ENCODE results near the gene WRAP53.
"Not testable (repeated sequence)": the region's sequence is repeated elsewhere in the genome, so short reads cannot be mapped to it uniquely, and the experiment has no call there.

WRAP53 gene

GRCh38 chr17:7687908-7688807 lies at the start of gene WRAP53:
Gene WRAP53, plus strand, starts transcription at chr17:7688477. Its CDS starts 172 bp downstream, at chr17:7688649.
- DNase-seq (ENCODE audit: low read depth in 2 of 2) = peak; percentile 92 to 94

DNA sequence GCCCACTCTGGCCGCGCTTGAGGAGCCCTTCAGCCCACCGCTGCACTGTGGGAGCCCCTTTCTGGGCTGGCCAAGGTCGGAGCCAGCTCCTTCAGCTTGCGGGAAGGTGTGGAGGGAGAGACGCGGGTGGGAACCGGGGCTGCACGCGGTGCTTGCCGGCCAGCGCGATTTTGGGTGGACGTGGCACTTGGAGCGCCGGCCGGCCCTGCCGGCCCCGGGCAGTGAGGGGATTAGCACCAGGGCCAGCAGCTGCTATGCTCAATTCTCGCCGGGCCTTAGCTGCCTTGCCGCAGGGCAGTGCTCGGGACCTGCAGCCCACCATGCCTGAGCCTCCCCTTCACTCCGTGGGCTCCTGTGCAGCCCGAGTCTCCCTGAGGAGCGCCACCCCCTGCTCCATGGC lies 47.5 kb upstream of the WRAP53 start:
- DNase-seq (ENCODE audit: low read depth in 2 of 2) = no peak

DNA sequence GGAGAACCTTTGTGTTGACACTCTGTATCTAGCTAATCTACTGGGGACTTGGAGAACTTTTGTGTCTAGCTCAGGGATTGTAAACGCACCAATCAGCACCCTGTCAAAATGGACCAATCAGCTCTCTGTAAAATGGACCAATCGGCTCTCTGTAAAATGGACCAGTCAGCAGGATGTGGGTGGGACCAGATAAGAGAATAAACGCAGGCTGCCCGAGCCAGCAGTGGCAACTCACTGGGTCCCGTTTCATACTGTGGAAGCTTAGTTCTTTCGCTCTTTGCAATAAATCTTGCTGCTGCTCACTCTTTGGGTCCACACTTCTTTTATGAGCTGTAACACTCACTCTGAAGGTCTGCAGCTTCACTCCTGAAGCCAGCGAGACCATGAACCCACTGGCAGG lies 46.6 kb upstream of the WRAP53 start:
- not testable (repeated sequence) for DNase-seq (ENCODE audit: low read depth in 2 of 2)

GRCh38 chr17:7644775-7645174 lies 43.5 kb upstream of the WRAP53 start:
- DNase-seq (ENCODE audit: low read depth in 2 of 2) = no peak

- no peak for DNase-seq (ENCODE audit: low read depth in 2 of 2)
These were observed 41.8 kb upstream of the WRAP53 start for GRCh38 chr17:7646457-7646856.

DNA sequence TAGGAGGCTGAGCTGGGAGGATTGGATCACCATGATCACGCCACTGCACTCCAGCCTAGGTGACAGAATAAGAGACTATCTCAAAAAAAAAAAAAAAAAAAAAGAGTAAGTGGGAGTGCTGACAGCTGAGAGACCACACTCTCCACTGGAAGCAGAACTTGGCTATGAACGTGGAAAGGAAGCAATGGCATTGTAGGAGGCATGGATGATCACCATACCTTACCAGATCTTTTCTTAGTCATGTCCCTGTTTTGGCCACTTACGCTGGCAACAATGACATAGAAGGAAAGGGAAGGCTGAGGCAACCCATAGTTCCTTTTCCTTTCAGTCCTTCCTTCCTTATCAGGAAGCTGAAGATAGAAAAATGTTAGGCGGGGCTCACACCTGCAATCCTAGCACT lies 41.3 kb upstream of the WRAP53 start:
- no peak for DNase-seq (ENCODE audit: low read depth in 2 of 2)

GRCh38 chr17:7650509-7651096 lies 37.7 kb upstream of the WRAP53 start, which contains the start of gene ATP1B2:
Gene ATP1B2, plus strand, starts transcription at chr17:7650926. Its CDS starts 593 bp downstream, at chr17:7651519.
- DNase-seq (ENCODE audit: low read depth in 2 of 2) = peak; percentile 50

DNA sequence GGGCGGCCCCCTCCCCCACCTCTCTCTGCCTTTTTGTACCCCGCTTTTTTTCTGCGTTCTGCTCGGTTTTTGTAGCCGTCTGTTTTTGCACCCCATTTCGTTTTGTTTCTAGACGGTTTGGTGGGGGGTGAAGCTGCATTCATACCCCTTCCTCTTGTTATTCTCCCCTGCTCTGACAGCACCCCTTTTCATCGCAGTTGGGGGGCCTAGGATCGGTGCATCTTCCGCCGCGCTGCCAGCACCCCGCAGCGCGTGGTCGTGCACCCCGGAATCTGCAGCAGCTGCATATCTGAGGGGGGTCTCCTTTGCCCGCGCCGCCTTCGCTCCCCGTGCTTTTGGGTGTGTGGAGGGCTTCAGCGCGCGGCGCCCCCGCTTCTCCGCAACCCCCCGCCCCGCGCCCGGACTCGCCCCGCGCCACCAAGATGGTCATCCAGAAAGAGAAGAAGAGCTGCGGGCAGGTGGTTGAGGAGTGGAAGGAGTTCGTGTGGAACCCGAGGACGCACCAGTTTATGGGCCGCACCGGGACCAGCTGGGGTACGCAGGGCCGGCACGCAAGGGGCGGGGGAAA lies 37.1 kb upstream of the WRAP53 start:
- no peak for DNase-seq (ENCODE audit: low read depth in 2 of 2)

DNA sequence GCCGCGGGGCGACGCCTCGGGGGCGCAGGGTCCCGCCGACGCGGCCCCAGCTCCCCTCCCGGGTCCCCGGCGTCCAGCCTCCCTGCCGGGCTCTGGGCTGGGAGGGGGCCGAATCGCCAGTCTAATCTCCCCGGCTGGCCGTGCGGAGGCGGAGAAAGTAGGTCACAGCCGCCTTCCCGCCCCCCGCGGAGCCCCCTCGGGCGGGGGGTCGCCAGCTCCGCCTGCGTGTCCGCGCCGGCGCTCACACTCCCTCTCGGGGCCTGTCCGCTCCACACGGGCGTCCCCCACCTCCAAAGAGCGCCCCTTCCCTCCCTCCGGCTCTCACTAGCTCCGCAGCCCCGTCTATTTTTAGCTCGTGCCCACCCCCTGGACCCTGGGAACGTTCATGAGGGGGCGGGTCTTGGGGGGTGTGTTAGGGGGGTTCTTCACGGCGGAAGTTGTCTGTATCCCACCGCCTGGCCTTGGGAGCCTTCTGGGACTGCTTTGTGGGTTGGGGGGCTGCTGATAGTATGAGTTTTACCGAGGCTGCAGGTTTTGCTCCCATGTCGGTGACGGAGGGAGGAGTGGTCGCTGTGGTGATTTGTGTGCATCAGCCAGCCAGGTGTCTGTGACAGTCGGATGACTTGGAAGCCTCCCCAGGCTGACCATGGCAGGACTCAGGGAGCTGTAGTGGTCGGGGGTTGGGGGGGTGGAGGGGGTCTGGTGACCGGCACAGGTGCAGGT lies 36.5 kb upstream of the WRAP53 start:
- DNase-seq (ENCODE audit: low read depth in 2 of 2) = no peak

- no peak for DNase-seq (ENCODE audit: low read depth in 2 of 2)
These were observed 35.6 kb upstream of the WRAP53 start for GRCh38 chr17:7652388-7653356.

GRCh38 chr17:7654832-7655540 lies 33.3 kb upstream of the WRAP53 start:
- DNase-seq (ENCODE audit: low read depth in 2 of 2) = no peak

GRCh38 chr17:7655541-7655840 lies 32.8 kb upstream of the WRAP53 start:
- no peak for DNase-seq (ENCODE audit: low read depth in 2 of 2)

DNA sequence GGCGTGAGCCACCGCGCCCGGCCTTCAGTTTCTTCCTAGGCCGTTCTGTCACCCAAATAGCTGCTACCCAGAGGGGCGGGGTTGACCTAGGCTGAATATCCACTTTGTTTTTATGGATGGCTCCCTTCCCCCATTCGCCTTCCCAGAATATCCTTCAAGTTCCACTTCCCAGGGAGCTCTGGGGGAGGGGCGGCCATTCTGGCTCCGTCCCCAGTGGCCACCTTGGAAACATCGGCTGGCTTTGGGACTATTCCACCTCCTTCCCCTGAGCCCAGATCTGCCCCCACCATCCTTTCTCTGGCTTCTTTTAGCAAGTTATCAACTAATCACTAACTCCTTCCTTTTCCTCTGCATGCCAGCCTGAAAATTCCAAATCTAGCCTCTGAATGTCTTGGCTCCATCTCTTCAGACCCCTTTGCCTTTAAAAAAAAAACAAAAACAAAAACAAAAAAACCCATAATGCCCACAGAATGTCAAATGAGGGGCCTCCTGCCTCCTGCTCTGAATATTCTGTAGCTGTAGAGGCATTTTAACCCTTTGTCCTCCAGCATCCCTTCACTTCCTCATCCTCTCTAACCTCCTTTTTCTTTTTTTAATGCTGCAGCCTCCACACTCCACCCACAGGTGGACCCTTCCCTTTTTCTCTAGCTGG lies 31.2 kb upstream of the WRAP53 start:
- no peak for DNase-seq (ENCODE audit: low read depth in 2 of 2)

- DNase-seq (ENCODE audit: low read depth in 2 of 2) = no peak
These were observed 20.4 kb upstream of the WRAP53 start for GRCh38 chr17:7667656-7668406.

DNA sequence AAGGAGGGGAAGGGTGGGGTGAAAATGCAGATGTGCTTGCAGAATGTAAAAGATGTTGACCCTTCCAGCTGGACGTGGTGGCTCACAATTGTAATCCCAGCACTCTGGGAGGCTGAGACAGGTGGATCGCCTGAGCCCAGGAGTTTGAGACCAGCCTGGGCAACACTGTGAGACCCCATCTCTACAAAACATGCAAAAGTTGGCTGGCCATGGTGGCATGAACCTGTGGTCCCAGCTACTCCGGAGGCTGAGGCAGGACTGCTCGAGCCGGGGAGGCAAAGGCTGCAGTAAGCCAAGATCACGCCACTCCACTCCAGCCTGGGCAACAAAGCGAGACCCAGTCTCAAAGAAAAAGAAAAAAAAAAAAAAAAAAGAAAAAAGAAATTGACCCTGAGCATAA lies 19.8 kb upstream of the WRAP53 start:
- no peak for DNase-seq (ENCODE audit: low read depth in 2 of 2)

DNA sequence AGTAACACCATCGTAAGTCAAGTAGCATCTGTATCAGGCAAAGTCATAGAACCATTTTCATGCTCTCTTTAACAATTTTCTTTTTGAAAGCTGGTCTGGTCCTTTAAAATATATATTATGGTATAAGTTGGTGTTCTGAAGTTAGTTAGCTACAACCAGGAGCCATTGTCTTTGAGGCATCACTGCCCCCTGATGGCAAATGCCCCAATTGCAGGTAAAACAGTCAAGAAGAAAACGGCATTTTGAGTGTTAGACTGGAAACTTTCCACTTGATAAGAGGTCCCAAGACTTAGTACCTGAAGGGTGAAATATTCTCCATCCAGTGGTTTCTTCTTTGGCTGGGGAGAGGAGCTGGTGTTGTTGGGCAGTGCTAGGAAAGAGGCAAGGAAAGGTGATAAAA lies 15.0 kb upstream of the WRAP53 start:
- peak; percentile 25 to 37 for DNase-seq (ENCODE audit: low read depth in 2 of 2)

DNA sequence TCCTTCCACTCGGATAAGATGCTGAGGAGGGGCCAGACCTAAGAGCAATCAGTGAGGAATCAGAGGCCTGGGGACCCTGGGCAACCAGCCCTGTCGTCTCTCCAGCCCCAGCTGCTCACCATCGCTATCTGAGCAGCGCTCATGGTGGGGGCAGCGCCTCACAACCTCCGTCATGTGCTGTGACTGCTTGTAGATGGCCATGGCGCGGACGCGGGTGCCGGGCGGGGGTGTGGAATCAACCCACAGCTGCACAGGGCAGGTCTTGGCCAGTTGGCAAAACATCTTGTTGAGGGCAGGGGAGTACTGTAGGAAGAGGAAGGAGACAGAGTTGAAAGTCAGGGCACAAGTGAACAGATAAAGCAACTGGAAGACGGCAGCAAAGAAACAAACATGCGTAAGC lies 13.3 kb upstream of the WRAP53 start:
- DNase-seq (ENCODE audit: low read depth in 2 of 2) = no peak

GRCh38 chr17:7676533-7676932 lies 11.7 kb upstream of the WRAP53 start:
- no peak for DNase-seq (ENCODE audit: low read depth in 2 of 2)

DNA sequence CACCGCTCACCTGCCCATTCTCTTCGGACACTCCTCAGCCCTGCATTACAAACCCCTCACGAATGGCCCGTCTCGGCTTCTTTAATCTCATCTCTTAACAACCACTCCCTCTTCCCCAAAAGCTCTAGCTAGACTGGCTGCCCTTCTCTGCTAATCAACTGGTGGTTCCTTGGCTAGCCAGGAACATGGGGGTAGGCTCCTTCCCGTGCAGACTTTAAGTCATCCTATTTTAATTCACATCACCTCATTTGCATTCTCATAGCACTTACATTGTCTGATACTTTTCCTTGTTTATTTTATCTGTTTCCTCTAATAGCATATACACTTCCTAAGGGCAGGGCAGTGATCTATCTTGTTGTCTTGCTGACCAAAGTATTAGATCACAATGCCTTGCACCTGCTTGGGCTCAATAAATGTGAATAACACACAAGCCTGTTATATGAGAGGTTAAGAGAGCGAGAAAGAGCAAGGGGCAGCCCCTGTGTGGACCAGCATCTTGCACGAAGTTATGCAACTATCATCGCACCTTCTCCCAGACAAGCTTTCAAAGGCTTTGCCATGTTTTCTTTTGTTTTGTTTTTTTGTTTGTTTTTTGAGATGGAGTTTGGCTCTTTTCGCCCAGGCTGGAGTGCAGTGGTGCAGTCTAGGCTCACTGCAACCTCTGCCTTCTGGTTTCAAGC lies 10.7 kb upstream of the WRAP53 start:
- DNase-seq (ENCODE audit: low read depth in 2 of 2) = no peak

Data from activated CD4-positive, alpha-beta T cell treated with anti-CD3 and anti-CD28 coated beads for 24 hours (primary cell).